ENCODE measurements around the gene WDR62. TPM values are rescaled to one million over a fixed set of nuclear protein-coding genes. Genes with fewer than 3 reads are reported as not detected.

Gene WDR62
- total RNA-seq, 1 experiment from 2014 or later = 14.0 TPM

- ChIA-PET CTCF (no interaction called here), POLR2A (ENCODE audit: unreplicated experiment) (no interaction called here)
- no peaks in the 10 kb centered on the region for H3K4me1 ChIP-seq (replicated peaks; ENCODE audit: insufficient read depth)
- no peaks in the 10 kb centered on the region for H3K79me2 ChIP-seq (ENCODE audit: low read depth)
- H3K27ac ChIP-seq = no peak overlapping the region
- no peak for TF ChIP-seq EZH2 (IDR thresholded peaks at IDR 0.05; ENCODE audit: low read depth)
- no peak for TF ChIP-seq CTCF (conservative IDR thresholded peaks at IDR 0.05)
- no peaks in the 10 kb centered on the region for H3K36me3 ChIP-seq (ENCODE audit: low read depth)
- H3F3A ChIP-seq (ENCODE audit: insufficient read depth, low read depth) = no peaks in the 10 kb centered on the region
- H3K9me3 ChIP-seq (ENCODE audit: insufficient read depth, low read depth) = no peaks in the 10 kb centered on the region
- intact Hi-C loops (cut with micrococcal nuclease; ENCODE audit: unreplicated experiment) = no loop called here
- no peak for DNase-seq
- H3K4me2 ChIP-seq = no peak overlapping the region
- no peaks in the 10 kb centered on the region for H3K27me3 ChIP-seq (ENCODE audit: insufficient read depth, low read depth)
- no TSS peak for BruUV-seq (replicated peaks)
- H3K4me3 ChIP-seq = no peak overlapping the region
- H3K9me2 ChIP-seq (ENCODE audit: insufficient read depth) = no peaks in the 10 kb centered on the region
- H4K20me1 ChIP-seq (ENCODE audit: insufficient read depth) = no peaks in the 10 kb centered on the region
- H2AFZ ChIP-seq = no peak overlapping the region
Measured at GRCh38 chr19:36097036-36097435, 42.3 kb downstream of the WDR62 start.

- no peak for TF ChIP-seq EZH2 (IDR thresholded peaks at IDR 0.05; ENCODE audit: low read depth)
- TF ChIP-seq CTCF (conservative IDR thresholded peaks at IDR 0.05) = no peak
- intact Hi-C loops (cut with micrococcal nuclease; ENCODE audit: unreplicated experiment) = no loop called here
- no peak for DNase-seq
- no peaks in the 10 kb centered on the region for H3K9me3 ChIP-seq (ENCODE audit: insufficient read depth, low read depth)
- ChIA-PET POLR2A (ENCODE audit: unreplicated experiment) (no interaction called here), CTCF (no interaction called here)
- no peak overlapping the region for H3K4me2 ChIP-seq
- no peak overlapping the region for H3K27ac ChIP-seq
- H2AFZ ChIP-seq = no peak overlapping the region
- no peaks in the 10 kb centered on the region for H3K27me3 ChIP-seq (ENCODE audit: insufficient read depth, low read depth)
- no peaks in the 10 kb centered on the region for H3K36me3 ChIP-seq (ENCODE audit: low read depth)
- H3K4me1 ChIP-seq (replicated peaks; ENCODE audit: insufficient read depth) = peaks cover 6% of the 10 kb centered on the region
- no peaks in the 10 kb centered on the region for H3K9me2 ChIP-seq (ENCODE audit: insufficient read depth)
- no peak overlapping the region for H3K4me3 ChIP-seq
- BruUV-seq (replicated peaks) = no TSS peak
- no peaks in the 10 kb centered on the region for H4K20me1 ChIP-seq (ENCODE audit: insufficient read depth)
- H3K79me2 ChIP-seq (ENCODE audit: low read depth) = no peaks in the 10 kb centered on the region
- H3F3A ChIP-seq (ENCODE audit: insufficient read depth, low read depth) = no peaks in the 10 kb centered on the region
Measured at GRCh38 chr19:36099166-36099785, 44.6 kb downstream of the WDR62 start.

- TF ChIP-seq CTCF (conservative IDR thresholded peaks at IDR 0.05) (no peak), EZH2 (IDR thresholded peaks at IDR 0.05; ENCODE audit: low read depth) (no peak)
- CTCF ChIA-PET = no interaction called here
- no TSS peak for BruUV-seq (replicated peaks)
Measured at GRCh38 chr19:36100476-36100875, 45.8 kb downstream of the WDR62 start.

More at GRCh38 chr19:36100476-36100875, 45.8 kb downstream of the WDR62 start:
- peaks cover 10% of the 10 kb centered on the region for H3K4me1 ChIP-seq (replicated peaks; ENCODE audit: insufficient read depth)
- H3K9me2 ChIP-seq (ENCODE audit: insufficient read depth) = no peaks in the 10 kb centered on the region
- no peaks in the 10 kb centered on the region for H3K36me3 ChIP-seq (ENCODE audit: low read depth)
- intact Hi-C loops (cut with micrococcal nuclease; ENCODE audit: unreplicated experiment) = no loop called here
- no peaks in the 10 kb centered on the region for H4K20me1 ChIP-seq (ENCODE audit: insufficient read depth)
- H3K4me3 ChIP-seq = no peak overlapping the region
- H3F3A ChIP-seq (ENCODE audit: insufficient read depth, low read depth) = no peaks in the 10 kb centered on the region
- no peaks in the 10 kb centered on the region for H3K9me3 ChIP-seq (ENCODE audit: insufficient read depth, low read depth)
- H3K4me2 ChIP-seq = no peak overlapping the region
- POLR2A ChIA-PET (ENCODE audit: unreplicated experiment) = interaction anchor here (0.5 to 0.6 kb wide), 2 partner anchors 30 to 86 kb away, joined by 3 to 4 read pairs; partner anchors contain the start of gene ALKBH6
- H2AFZ ChIP-seq = no peak overlapping the region
- no peak overlapping the region for H3K27ac ChIP-seq
- no peaks in the 10 kb centered on the region for H3K27me3 ChIP-seq (ENCODE audit: insufficient read depth, low read depth)
- H3K79me2 ChIP-seq (ENCODE audit: low read depth) = no peaks in the 10 kb centered on the region
- peak in 1 of 2 experiments; percentile 25 for DNase-seq

All from PC-9 (cell line).